GOT3 (cell line): ENCODE data around the gene DISC1.
"Not testable (repeated sequence)": the region's sequence is repeated elsewhere in the genome, so short reads cannot be mapped to it uniquely, and the experiment has no call there.

Experiments
- DNase-seq: peaks from one replicate; lab custom pipeline; 2025; ENCODE audit warnings: mixed read lengths; lab: John Stamatoyannopoulos, UW

Gene DISC1

GRCh38 chr1:231728987-231729386, 102.4 kb downstream of the DISC1 start:
- not testable (repeated sequence) for DNase-seq

- no peak for DNase-seq
Observed at GRCh38 chr1:231729544-231729943, 103.0 kb downstream of the DISC1 start.

DNA sequence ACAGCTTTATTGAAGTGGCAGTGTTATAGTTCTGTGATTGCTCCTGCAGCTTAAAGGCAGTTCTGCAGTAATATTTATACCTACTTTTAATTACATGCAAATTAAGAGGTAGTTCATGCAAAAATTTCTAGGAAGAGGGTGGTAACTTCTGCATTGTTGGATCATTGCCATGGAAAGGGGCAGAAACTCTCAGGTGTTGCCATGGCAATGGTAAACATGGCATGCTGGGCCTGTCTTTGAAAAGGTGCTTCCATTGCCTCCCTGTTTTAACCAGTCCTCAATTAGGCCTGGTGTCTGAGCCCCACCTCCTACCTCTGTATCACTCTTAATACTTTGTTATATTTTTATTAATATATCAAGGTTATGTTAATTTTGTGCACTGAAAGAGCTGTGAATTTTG, 104.7 kb downstream of the DISC1 start:
- DNase-seq: no peak

- DNase-seq: no peak
Observed at GRCh38 chr1:231733063-231733462, 106.5 kb downstream of the DISC1 start.

DNA sequence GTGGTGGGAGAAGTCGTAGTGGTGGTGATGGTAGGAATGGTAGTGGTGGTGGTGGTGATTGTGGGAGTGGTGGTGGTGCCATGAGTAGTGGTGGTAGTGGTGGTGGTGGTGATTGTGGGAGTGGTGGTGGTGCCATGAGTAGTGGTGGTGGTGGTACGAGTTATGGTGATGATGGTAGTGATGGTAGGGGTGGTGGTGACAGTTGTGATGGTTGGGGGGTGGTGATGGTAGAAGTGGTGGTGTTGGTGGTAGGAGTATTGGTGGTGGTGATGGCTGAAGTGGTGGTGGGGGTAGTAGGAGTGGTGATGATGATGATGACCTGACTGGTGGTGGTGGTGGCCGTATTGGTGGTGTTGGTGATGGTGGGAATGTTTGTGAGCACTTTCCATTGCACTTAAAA, 107.1 kb downstream of the DISC1 start:
- no peak for DNase-seq

- no peak for DNase-seq
Observed at GRCh38 chr1:231734417-231734816, 107.8 kb downstream of the DISC1 start.

DNA sequence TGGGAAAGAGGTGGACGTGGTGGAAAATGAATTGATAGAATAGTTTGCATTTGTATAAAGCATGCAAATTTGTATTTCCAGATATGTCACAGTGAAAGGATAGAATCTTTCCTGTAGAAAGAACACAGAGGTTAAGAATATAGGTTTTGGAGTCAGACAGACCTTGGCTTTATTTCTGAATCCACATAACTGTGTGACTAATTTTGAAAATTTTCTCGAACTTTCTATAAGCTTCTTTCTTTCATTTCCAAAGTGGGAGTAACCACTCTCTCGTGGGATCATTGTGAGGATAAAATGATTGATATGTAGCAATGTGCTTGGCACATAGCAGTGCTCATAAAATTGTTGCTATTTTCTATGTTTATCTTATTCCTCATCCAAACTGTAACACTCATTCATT, 108.8 kb downstream of the DISC1 start:
- no peak for DNase-seq

- no peak for DNase-seq
Observed at GRCh38 chr1:231735941-231736340, 109.4 kb downstream of the DISC1 start.

DNA sequence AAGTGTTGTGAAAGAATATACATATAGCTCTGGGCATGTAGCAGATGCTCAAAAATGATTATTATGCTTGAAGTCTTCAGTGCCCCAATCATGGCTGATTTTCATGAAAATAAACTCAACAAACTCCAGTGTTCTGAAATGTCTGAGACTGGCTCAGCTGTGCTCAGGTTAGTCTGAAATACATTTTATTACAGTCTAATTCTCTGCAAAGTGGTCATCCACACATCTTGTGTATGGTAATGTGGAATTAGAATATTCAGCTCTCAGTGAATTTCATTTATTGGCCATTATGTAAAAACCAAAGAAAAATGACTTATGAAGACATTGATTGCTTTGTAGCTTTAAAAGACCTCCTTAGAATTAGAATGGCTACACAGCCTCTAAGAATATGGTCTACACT, 109.9 kb downstream of the DISC1 start:
- no peak for DNase-seq

- DNase-seq: no peak
Observed at GRCh38 chr1:231738554-231738953, 112.0 kb downstream of the DISC1 start.

- no peak for DNase-seq
Observed at GRCh38 chr1:231743966-231744365, 117.4 kb downstream of the DISC1 start.

DNA sequence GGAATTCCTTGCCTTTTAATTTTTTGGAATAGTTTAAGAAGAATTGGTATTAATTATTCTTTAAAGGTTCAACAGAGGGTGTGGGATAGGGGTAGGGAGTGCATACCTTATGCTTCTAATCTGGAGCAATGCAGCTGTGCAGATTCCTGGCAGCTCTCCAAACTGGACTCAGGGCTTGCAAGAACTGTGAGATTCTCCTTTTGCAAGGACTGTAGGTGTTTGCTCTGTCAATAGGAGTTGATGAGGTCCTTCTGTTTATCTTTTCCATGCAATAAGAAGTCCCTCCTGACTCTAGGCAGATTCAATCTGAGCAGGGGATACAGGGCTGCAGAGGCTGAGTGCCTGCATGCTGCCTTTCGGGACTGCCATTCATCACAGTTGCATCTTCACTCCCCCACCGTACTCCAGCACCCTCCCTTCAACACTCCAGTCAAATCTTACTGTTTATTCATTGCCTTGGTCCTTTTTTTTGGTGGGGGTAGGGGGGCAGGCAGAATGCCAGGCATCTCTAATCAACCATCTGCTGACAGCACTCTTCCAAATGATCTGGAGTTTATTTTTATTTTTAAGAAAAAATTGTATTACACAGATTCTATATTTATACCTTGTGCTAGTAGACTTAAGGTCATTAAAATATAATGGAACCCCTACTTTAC, 122.3 kb downstream of the DISC1 start:
- DNase-seq: no peak

GRCh38 chr1:231750296-231750695, 123.7 kb downstream of the DISC1 start:
- DNase-seq: no peak

DNA sequence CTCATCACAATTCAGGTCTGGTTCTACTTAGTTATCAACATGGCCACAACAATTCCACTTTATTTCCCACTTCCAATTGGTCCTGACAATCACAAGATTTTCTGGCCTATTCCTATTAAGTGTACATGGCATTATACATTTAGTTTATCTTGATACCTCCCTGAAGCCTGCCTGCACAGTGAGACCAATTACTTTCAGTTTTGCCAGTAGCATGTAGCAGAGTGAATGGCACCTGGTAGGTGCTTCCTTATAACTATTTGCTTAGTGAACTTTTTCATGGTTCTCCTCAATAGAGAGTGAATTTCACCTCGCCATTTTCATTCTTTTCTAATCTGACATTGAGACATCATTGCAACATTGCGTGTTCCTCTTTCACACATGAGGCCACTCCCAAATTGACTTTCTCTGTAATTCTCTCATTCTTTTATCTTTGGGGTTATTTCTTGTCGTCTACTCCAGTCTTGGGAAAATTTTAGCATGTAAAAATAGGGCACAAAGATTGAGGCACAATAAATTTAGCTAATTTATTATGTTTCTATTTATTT, 124.3 kb downstream of the DISC1 start:
- no peak for DNase-seq

DNA sequence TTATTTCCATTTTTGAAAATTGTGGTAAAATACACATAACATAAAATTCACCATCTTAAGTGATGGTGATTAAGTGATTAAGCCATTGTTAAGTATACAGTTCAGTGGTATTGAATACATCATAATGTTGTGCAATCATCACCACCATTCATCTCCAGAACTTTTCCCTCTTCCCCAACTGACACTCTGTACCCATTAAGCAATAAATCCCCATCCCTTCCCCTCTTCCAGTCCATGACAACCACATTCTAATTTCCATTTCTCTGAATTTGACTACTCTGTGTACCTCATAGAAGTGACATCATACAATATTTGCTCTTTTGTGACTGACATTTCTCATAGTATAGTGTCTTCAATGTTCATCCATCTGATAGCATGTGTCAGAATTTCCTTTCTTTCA, 124.8 kb downstream of the DISC1 start:
- no peak for DNase-seq

DNA sequence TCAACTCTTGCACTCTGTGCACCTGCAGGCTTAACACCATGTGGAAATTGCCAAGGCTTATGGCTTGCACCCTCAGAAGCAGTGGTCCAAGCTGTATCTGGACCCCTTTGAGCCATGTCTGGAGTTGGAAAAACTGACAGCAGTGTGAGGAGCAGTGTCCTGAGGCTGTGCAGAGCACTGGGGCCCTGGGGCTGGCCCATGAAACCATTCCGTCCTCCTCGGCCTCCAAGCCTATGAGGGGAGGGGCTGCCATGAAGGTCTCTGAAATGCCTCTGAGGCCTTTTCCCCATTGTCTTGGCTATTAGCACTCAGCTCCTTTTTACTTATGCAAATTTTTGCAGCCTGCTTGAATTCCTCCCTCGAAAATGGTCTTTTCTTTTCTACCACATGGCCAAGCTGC, 126.7 kb downstream of the DISC1 start:
- no peak for DNase-seq

- no peak for DNase-seq
Observed at GRCh38 chr1:231757101-231757404, 130.5 kb downstream of the DISC1 start.

- no peak for DNase-seq
Observed at GRCh38 chr1:231757759-231758158, 131.2 kb downstream of the DISC1 start.

DNA sequence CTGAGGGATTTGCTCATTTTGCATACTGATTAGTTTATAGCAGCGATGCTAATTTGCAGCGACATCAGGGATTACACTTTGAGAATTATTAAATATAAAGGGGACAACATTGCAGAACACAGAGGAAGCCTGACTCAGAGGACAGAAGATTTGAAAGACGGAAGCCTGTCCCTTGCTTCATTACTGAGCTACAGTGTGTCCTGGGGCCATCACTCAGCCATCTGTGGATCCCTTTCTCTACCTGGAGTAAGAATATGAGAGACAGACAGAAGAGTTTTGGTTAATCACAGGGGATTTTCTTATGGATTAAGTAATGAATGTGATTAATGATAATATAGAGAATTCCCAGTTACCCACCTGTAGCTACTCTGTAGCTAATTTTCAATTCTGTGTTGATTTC, 134.7 kb downstream of the DISC1 start:
- DNase-seq: no peak

DNA sequence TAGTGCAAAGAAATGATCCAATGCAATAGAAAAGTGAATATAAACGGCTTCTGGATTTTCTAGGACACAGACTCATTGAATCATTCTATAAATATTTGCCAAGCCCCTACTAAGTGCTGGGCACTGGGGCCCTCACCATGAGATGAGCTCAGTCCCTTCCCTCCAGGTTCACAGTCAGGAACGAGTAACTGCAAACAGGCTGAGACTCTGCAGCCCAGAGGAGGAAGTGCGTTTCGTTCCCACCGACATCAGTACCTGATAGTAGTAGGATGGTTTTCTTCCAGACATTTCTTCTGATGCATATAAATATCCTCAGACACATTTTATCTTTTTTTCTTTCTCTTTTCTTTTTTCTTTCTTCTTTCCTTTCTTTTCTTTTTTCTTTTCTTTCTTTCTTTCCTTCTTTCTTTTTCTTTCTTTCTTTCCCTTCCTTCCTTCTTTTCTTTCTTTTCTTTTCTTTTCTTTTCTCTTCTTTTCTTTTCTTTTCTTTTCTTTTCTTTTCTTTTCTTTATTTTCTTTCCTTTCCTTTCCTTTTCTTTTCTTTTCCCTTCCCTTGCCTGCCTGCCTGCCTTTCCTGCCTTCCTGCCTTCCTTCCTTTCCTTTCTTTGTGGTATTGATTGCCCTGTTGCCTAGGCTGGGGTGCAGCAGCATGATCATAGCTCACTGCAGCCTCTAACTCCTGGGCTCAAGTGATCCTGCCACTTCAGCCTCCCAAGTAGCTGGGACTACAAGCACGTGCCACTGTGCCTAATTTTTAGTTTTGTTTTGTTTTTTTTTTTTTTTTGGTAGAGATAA, 135.4 kb downstream of the DISC1 start:
- DNase-seq: no peak

GRCh38 chr1:231763456-231763855, 136.9 kb downstream of the DISC1 start:
- DNase-seq: no peak

DNA sequence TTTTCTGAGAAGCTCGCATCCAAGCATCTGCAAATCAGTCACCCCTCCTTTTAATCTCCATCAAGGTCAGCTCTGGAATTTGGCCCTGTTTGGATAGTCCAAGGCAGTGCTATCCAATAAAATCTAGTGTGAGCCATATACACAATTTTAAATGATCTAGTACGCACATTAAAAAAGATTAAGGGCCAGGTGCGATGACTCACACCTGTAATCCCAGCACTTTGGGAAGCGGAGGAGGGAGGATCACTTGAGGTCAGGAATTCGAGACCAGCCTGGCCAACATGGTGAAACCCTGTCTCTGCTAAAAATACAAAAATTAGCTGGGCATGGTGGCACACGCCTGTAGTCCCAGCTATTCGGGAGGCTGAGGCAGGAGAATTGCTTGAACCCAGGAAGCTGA, 139.2 kb downstream of the DISC1 start:
- DNase-seq: not testable (repeated sequence)

DNA sequence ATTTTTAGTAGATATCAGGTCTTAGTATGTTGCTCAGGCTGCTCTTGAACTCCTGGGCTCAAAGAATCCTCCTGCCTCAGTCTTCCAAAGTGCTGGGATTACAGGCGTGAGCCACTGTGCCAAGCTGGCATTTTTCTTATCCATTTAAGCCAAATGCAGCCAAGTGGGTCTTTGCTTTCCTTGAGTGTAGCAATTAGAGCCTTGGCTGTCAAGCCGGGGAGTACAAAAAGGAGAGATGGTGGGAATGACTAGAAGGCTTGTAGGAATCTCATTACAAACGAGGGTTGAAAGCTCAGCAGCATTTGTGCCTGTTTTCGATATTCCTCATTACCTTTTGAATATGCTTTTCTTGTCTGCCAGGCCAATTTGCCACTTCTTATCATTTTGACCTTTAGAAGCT, 140.9 kb downstream of the DISC1 start:
- no peak for DNase-seq

DNA sequence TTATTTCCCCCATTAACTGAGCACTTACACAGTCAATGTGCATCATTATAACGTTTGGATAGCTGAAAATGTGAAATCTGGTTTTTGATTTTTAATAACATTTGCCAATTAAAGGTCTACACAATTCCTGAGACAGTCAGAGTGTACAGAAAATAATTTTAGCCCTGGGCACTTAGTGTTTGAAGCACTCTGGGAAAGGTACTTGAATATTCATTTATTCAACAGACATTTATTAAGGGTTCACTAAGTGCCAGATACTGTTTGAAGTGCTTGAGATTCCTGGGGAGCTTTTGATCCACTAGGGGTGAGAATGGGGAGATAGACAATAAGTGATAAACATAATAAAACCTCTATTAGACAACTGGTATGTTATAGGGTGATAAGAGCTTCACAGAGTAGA, 141.8 kb downstream of the DISC1 start:
- DNase-seq: no peak
